Measurements from ENCODE around the gene ARPC5. TPM values are rescaled to one million over a fixed set of nuclear protein-coding genes. Genes with fewer than 3 reads are reported as not detected.

The ARPC5 gene
- total and polyA plus RNA-seq, 8 donors, result 17.5 to 68.0 (median 32.3) TPM

DNA sequence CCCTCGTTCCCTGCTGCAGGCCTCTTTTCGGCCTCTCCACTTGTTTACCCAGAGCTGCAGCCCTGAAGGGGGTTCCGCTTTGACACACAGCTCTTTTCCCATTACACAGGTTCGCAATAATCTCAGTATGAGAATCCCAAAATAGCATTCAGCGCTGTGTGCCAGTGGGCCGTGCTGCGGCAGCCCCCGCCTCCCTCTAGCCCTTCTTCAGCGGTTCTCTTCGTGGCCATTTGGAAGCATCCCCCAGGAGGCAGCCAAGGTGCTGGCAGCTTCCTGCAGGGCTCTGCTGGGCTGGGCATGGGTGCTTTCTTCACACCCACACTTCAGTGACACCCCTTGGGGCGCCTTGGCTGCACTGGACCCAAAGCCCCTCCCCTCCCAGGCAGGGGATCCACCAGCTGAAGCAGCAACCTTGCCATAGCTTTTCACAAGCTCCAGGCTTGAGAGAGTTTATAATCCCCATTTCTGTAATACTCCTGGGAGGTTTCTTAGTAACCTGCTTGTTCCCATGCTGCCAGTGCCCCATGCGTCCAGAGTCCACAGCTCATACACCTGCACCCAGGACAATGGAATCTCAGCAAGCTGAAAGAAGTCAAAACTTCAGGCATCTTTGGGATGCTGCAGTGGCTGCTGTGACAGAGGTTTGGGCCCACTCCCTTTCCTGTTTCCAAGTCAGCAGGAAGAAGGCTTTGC is 53.4 kb downstream of the ARPC5 start:
- H3K4me1 ChIP-seq, result no peaks in the 10 kb centered on the region
- ATAC-seq, result no peak

GRCh38 chr1:183580281-183580682 is 55.3 kb downstream of the ARPC5 start:
- Histone ChIP-seq H3K4me3 (no peak overlapping the region), H3K27me3 (no peaks in the 10 kb centered on the region), H3K9me3 (no peaks in the 10 kb centered on the region), H3K4me1 (no peaks in the 10 kb centered on the region), H3K36me3 (no peaks in the 10 kb centered on the region), H3K27ac (no peak overlapping the region)
- TF ChIP-seq CTCF (IDR thresholded peaks at IDR 0.05), result no peak
- intact Hi-C loops (cut with DNase I), result no loop called here
- ATAC-seq (peak in 3 of 4 donors; percentile 68 to 79 (median 75)), FAIRE-seq (no peak), DNase-seq (no peak)
- WGBS, 2 donors, result 47 to 56% methylated on average over 8 of the region's 8 CpGs

More for the DNA sequence above, 53.4 kb downstream of the ARPC5 start:
- no peak overlapping the region for H3K27ac ChIP-seq
- no peak for TF ChIP-seq CTCF (IDR thresholded peaks at IDR 0.05)
- no peak overlapping the region for H3K4me3 ChIP-seq
- no peaks in the 10 kb centered on the region for H3K9me3 ChIP-seq
- intact Hi-C loops (cut with DNase I), result no loop called here
- DNase-seq (no peak), FAIRE-seq (no peak)
- H3K27me3 ChIP-seq, result no peaks in the 10 kb centered on the region
- WGBS, 2 donors, result 85 to 86% methylated on average over 12 of the region's 12 CpGs
- H3K36me3 ChIP-seq, result no peaks in the 10 kb centered on the region

- intact Hi-C loops (cut with DNase I), result no loop called here
- Histone ChIP-seq H3K27ac (no peak overlapping the region), H3K4me1 (no peaks in the 10 kb centered on the region), H3K27me3 (no peaks in the 10 kb centered on the region), H3K9me3 (no peaks in the 10 kb centered on the region), H3K4me3 (no peak overlapping the region), H3K36me3 (no peaks in the 10 kb centered on the region)
- DNase-seq (no peak), ATAC-seq (peak in 2 of 4 donors; percentile 30 to 44), FAIRE-seq (no peak)
- no peak for TF ChIP-seq CTCF (IDR thresholded peaks at IDR 0.05)
- WGBS, 2 donors, result 50 to 63% methylated on average over 2 of the region's 2 CpGs
These were observed 56.7 kb downstream of the ARPC5 start for GRCh38 chr1:183578856-183579255.

- intact Hi-C loops (cut with DNase I), result no loop called here
- TF ChIP-seq CTCF (IDR thresholded peaks at IDR 0.05), result no peak
- FAIRE-seq (no peak), ATAC-seq (peak in 1 of 4 donors; percentile 27), DNase-seq (no peak)
- no peaks in the 10 kb centered on the region for H3K36me3 ChIP-seq
- no peaks in the 10 kb centered on the region for H3K9me3 ChIP-seq
- no peaks in the 10 kb centered on the region for H3K4me1 ChIP-seq
- H3K4me3 ChIP-seq, result no peak overlapping the region
- 74 to 81% methylated on average over 7 of the region's 7 CpGs for WGBS, 2 donors
- H3K27me3 ChIP-seq, result no peaks in the 10 kb centered on the region
- no peak overlapping the region for H3K27ac ChIP-seq
These were observed 57.6 kb downstream of the ARPC5 start for GRCh38 chr1:183577897-183578465.

GRCh38 chr1:183576537-183576936 is 59.0 kb downstream of the ARPC5 start:
- no peak for TF ChIP-seq CTCF (IDR thresholded peaks at IDR 0.05)
- Histone ChIP-seq H3K9me3 (no peaks in the 10 kb centered on the region), H3K27ac (no peak overlapping the region), H3K4me3 (no peak overlapping the region), H3K27me3 (no peaks in the 10 kb centered on the region), H3K36me3 (no peaks in the 10 kb centered on the region), H3K4me1 (no peaks in the 10 kb centered on the region)
- ATAC-seq, result no peak
- no peak for DNase-seq
- 70 to 76% methylated on average over 8 of the region's 8 CpGs for WGBS, 2 donors
- FAIRE-seq, result no peak
- intact Hi-C loops (cut with DNase I), result no loop called here

All from pancreas (tissue), 10 donors.